ENCODE results near the gene ESR1. TPM values are rescaled to one million over a fixed set of nuclear protein-coding genes. Genes with fewer than 3 reads are reported as not detected.
"Not testable (repeated sequence)": the region's sequence is repeated elsewhere in the genome, so short reads cannot be mapped to it uniquely, and the experiment has no call there.

ESR1 gene
- total RNA-seq, 1 donor from 2014 or later: not detected

GRCh38 chr6:151963001-151963400, 155.5 kb downstream of the ESR1 start:
- H3K4me1 Mint-ChIP-seq: no peaks in the 10 kb centered on the region
- Histone ChIP-seq H3K4me1 (no peaks in the 10 kb centered on the region), H3K36me3 (no peaks in the 10 kb centered on the region), H3F3A (ENCODE audit: low read depth) (no peaks in the 10 kb centered on the region), H3K27me3 (no peaks in the 10 kb centered on the region), H3K79me2 (ENCODE audit: low read depth) (no peaks in the 10 kb centered on the region), H4K20me1 (ENCODE audit: low read depth) (no peaks in the 10 kb centered on the region), H2AFZ (replicated peaks) (no peak overlapping the region), H3K9ac (no peak overlapping the region), H3K4me2 (no peak overlapping the region), H3K9me3 (ENCODE audit: low read depth) (no peaks in the 10 kb centered on the region), H3K4me3 (no peak overlapping the region), H3K27ac (no peak overlapping the region)
- H3K9me3 Mint-ChIP-seq: no peaks in the 10 kb centered on the region
- TF ChIP-seq CTCF (IDR thresholded peaks at IDR 0.05) (no peak), EZH2 (IDR thresholded peaks at IDR 0.05) (no peak), EZH2phosphoT487 (IDR thresholded peaks at IDR 0.05) (no peak)
- no peaks in the 10 kb centered on the region for H3K36me3 Mint-ChIP-seq
- no peak overlapping the region for H3K4me3 Mint-ChIP-seq
- H3K27me3 Mint-ChIP-seq (ENCODE audit: insufficient read depth, low read depth): no peaks in the 10 kb centered on the region
- DNase-seq (ENCODE audit: low spot score): no peak
- H3K27ac Mint-ChIP-seq: no peak overlapping the region

GRCh38 chr6:151964412-151964811, 156.9 kb downstream of the ESR1 start:
- not testable (repeated sequence) for H3K9ac ChIP-seq; DNase-seq (ENCODE audit: low spot score); H4K20me1 ChIP-seq (ENCODE audit: low read depth); H3K36me3 Mint-ChIP-seq; H3K9me3 Mint-ChIP-seq; H3K27me3 ChIP-seq; H3K9me3 ChIP-seq (ENCODE audit: low read depth); H3K27ac Mint-ChIP-seq; H3K79me2 ChIP-seq (ENCODE audit: low read depth); H3K4me3 Mint-ChIP-seq; H3K27ac ChIP-seq; H3K4me3 ChIP-seq; H3K36me3 ChIP-seq; H3K4me2 ChIP-seq; H2AFZ ChIP-seq (replicated peaks); H3K27me3 Mint-ChIP-seq (ENCODE audit: insufficient read depth, low read depth); H3K4me1 ChIP-seq; H3K4me1 Mint-ChIP-seq; H3F3A ChIP-seq (ENCODE audit: low read depth)

DNA sequence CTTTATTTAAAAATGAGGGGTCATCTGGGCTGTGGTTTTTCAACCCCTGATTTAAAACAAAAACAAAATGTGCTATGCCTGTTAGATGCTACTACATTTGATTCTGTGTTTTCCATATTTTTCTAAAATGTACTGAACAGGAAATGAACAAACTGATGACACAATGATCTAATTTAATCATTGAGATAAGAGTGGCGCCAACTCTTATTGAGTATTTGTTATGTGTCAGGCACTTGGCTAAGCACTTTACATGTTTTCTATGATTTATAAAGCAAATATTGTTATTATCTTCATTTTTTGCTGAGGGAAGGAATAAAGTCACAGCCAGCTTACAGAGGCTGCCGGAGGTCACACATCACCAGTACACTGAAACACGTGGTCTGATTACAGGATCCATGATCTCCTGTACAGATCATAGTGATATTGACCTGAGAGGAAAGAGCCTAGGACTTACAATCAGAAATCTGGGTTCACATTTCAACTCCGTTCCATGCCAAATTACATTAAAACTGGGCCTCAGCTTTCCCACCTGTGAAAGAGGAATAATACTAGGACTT, 166.7 kb downstream of the ESR1 start:
- Histone ChIP-seq H3K79me2 (ENCODE audit: low read depth) (no peaks in the 10 kb centered on the region), H3K4me3 (no peak overlapping the region), H2AFZ (replicated peaks) (no peak overlapping the region), H3K9ac (no peak overlapping the region), H3K36me3 (no peaks in the 10 kb centered on the region), H3K4me2 (no peak overlapping the region), H3K27me3 (no peaks in the 10 kb centered on the region), H3F3A (ENCODE audit: low read depth) (no peaks in the 10 kb centered on the region), H3K4me1 (no peaks in the 10 kb centered on the region), H4K20me1 (ENCODE audit: low read depth) (no peaks in the 10 kb centered on the region), H3K9me3 (ENCODE audit: low read depth) (no peaks in the 10 kb centered on the region), H3K27ac (no peak overlapping the region)
- DNase-seq (ENCODE audit: low spot score): no peak
- H3K4me3 Mint-ChIP-seq: no peak overlapping the region
- H3K27me3 Mint-ChIP-seq (ENCODE audit: insufficient read depth, low read depth): peaks cover 2% of the 10 kb centered on the region
- no peaks in the 10 kb centered on the region for H3K4me1 Mint-ChIP-seq
- H3K27ac Mint-ChIP-seq: no peak overlapping the region
- H3K36me3 Mint-ChIP-seq: no peaks in the 10 kb centered on the region
- H3K9me3 Mint-ChIP-seq: no peaks in the 10 kb centered on the region
- TF ChIP-seq EZH2 (IDR thresholded peaks at IDR 0.05): no peak
- TF ChIP-seq CTCF (IDR thresholded peaks at IDR 0.05): no peak
- TF ChIP-seq EZH2phosphoT487 (IDR thresholded peaks at IDR 0.05): no peak

GRCh38 chr6:151975795-151976194, 168.3 kb downstream of the ESR1 start:
- no peak overlapping the region for H3K4me2 ChIP-seq
- H3K9ac ChIP-seq: no peak overlapping the region
- H2AFZ ChIP-seq (replicated peaks): no peak overlapping the region
- no peaks in the 10 kb centered on the region for H3K27me3 ChIP-seq
- no peaks in the 10 kb centered on the region for H3K4me1 Mint-ChIP-seq
- H4K20me1 ChIP-seq (ENCODE audit: low read depth): no peaks in the 10 kb centered on the region
- TF ChIP-seq EZH2phosphoT487 (IDR thresholded peaks at IDR 0.05) (no peak), CTCF (IDR thresholded peaks at IDR 0.05) (no peak)
- no peak overlapping the region for H3K4me3 Mint-ChIP-seq
- H3K27ac ChIP-seq: no peak overlapping the region
- no peak for DNase-seq (ENCODE audit: low spot score)
- no peak overlapping the region for H3K27ac Mint-ChIP-seq
- no peaks in the 10 kb centered on the region for H3K79me2 ChIP-seq (ENCODE audit: low read depth)
- no peaks in the 10 kb centered on the region for H3K9me3 ChIP-seq (ENCODE audit: low read depth)
- no peaks in the 10 kb centered on the region for H3F3A ChIP-seq (ENCODE audit: low read depth)
- no peaks in the 10 kb centered on the region for H3K9me3 Mint-ChIP-seq
- peaks cover 2% of the 10 kb centered on the region for H3K27me3 Mint-ChIP-seq (ENCODE audit: insufficient read depth, low read depth)
- no peak overlapping the region for H3K4me3 ChIP-seq
- H3K36me3 ChIP-seq: no peaks in the 10 kb centered on the region
- H3K36me3 Mint-ChIP-seq: no peaks in the 10 kb centered on the region
- H3K4me1 ChIP-seq: no peaks in the 10 kb centered on the region

- H3K4me2 ChIP-seq; H3K27me3 ChIP-seq; H3F3A ChIP-seq (ENCODE audit: low read depth); H2AFZ ChIP-seq (replicated peaks); H3K4me3 ChIP-seq; H4K20me1 ChIP-seq (ENCODE audit: low read depth); H3K36me3 Mint-ChIP-seq; H3K36me3 ChIP-seq; H3K4me3 Mint-ChIP-seq; H3K4me1 Mint-ChIP-seq; H3K27ac Mint-ChIP-seq; H3K27ac ChIP-seq; H3K9me3 Mint-ChIP-seq; H3K4me1 ChIP-seq; H3K79me2 ChIP-seq (ENCODE audit: low read depth); H3K9me3 ChIP-seq (ENCODE audit: low read depth); H3K27me3 Mint-ChIP-seq (ENCODE audit: insufficient read depth, low read depth); H3K9ac ChIP-seq: not testable (repeated sequence)
- DNase-seq (ENCODE audit: low spot score): peak; percentile 9
Measured at GRCh38 chr6:151988199-151988598, 180.7 kb downstream of the ESR1 start.
